Measurements from ENCODE around the gene IL1R2.

Gene IL1R2

DNA sequence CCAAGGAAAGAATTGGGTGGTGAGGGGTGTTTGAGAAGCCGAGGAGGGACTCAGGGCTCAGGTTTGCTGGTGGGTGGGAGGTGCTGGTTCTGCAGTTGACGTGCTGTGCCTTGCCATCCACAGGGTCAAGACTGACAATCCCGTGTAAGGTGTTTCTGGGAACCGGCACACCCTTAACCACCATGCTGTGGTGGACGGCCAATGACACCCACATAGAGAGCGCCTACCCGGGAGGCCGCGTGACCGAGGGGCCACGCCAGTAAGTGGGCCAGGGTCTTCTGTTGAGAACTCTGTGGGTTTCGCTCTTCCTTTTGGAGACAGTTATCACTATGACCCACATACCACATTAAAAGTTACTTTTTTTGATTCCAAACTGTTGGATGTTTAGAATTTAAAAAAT, 32.6 kb downstream of the IL1R2 start:
- H3K4me3 ChIP-seq (ENCODE audit: low read length): no peak overlapping the region
- H3K9me2 ChIP-seq (replicated peaks; ENCODE audit: control insufficient read depth, low read length): no peaks in the 10 kb centered on the region
- H3K27me3 ChIP-seq (ENCODE audit: control insufficient read depth, low read length): peaks cover 3% of the 10 kb centered on the region; the same call in 1 of the 2 replicates
- TF ChIP-seq, protein P1, sequence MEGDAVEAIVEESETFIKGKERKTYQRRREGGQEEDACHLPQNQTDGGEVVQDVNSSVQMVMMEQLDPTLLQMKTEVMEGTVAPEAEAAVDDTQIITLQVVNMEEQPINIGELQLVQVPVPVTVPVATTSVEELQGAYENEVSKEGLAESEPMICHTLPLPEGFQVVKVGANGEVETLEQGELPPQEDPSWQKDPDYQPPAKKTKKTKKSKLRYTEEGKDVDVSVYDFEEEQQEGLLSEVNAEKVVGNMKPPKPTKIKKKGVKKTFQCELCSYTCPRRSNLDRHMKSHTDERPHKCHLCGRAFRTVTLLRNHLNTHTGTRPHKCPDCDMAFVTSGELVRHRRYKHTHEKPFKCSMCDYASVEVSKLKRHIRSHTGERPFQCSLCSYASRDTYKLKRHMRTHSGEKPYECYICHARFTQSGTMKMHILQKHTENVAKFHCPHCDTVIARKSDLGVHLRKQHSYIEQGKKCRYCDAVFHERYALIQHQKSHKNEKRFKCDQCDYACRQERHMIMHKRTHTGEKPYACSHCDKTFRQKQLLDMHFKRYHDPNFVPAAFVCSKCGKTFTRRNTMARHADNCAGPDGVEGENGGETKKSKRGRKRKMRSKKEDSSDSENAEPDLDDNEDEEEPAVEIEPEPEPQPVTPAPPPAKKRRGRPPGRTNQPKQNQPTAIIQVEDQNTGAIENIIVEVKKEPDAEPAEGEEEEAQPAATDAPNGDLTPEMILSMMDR (IDR thresholded peaks at IDR 0.05; ENCODE audit: low read depth, low read length, poor library complexity, severe bottlenecking): no peak
- no peak for TF ChIP-seq EZH2phosphoT487 (IDR thresholded peaks at IDR 0.05; ENCODE audit: borderline replicate concordance, low read length)
- H3K4me2 ChIP-seq (ENCODE audit: low read length): no peak overlapping the region
- H3K36me3 ChIP-seq (ENCODE audit: control insufficient read depth, low read length): no peaks in the 10 kb centered on the region
- H3K79me2 ChIP-seq (ENCODE audit: control insufficient read depth, low read length): no peaks in the 10 kb centered on the region
- no peak overlapping the region for H3K27ac ChIP-seq (ENCODE audit: low read depth, low read length)
- no peaks in the 10 kb centered on the region for H3K9me3 ChIP-seq (ENCODE audit: control insufficient read depth, insufficient read depth, low read length)
- H3F3A ChIP-seq (ENCODE audit: control insufficient read depth, insufficient read depth): no peaks in the 10 kb centered on the region
- H3K4me1 ChIP-seq (ENCODE audit: control insufficient read depth, low read length): no peaks in the 10 kb centered on the region
- no peaks in the 10 kb centered on the region for H4K20me1 ChIP-seq (ENCODE audit: control insufficient read depth, insufficient read depth, low read depth, low read length)

DNA sequence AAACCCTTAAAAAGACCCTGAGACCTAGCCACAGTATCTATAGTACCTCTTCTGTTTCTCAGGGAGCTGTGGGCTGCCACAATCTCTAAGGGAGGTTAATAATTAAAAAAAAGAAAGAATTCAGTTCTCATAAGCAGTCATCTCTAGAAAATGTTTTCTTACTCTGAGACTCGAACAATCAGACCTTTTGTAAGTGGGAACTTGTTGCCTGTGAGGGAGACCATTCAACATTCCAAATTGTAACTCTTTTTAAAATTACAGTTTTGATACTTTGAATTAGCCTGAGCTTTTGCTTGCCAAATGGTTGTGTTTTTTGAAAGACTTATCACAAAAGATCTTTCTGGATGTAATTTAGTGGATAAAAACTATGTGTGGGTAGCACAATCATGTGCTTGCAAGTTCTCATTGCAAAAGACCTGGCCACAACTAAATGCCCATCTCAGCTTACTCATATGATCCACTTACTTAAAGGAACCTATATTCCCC, 33.3 kb downstream of the IL1R2 start:
- H3K9me3 ChIP-seq (ENCODE audit: control insufficient read depth, insufficient read depth, low read length): no peaks in the 10 kb centered on the region
- no peak overlapping the region for H3K4me2 ChIP-seq (ENCODE audit: low read length)
- H3K4me3 ChIP-seq (ENCODE audit: low read length): no peak overlapping the region
- H3K27me3 ChIP-seq (ENCODE audit: control insufficient read depth, low read length): peaks cover 3% of the 10 kb centered on the region; the same call in 1 of the 2 replicates
- no peaks in the 10 kb centered on the region for H3K9me2 ChIP-seq (replicated peaks; ENCODE audit: control insufficient read depth, low read length)
- H3K79me2 ChIP-seq (ENCODE audit: control insufficient read depth, low read length): no peaks in the 10 kb centered on the region
- no peaks in the 10 kb centered on the region for H3K4me1 ChIP-seq (ENCODE audit: control insufficient read depth, low read length)
- H3F3A ChIP-seq (ENCODE audit: control insufficient read depth, insufficient read depth): no peaks in the 10 kb centered on the region
- TF ChIP-seq, protein P1 (IDR thresholded peaks at IDR 0.05; ENCODE audit: low read depth, low read length, poor library complexity, severe bottlenecking): no peak
- TF ChIP-seq EZH2phosphoT487 (IDR thresholded peaks at IDR 0.05; ENCODE audit: borderline replicate concordance, low read length): no peak
- H3K27ac ChIP-seq (ENCODE audit: low read depth, low read length): no peak overlapping the region
- no peaks in the 10 kb centered on the region for H3K36me3 ChIP-seq (ENCODE audit: control insufficient read depth, low read length)
- H4K20me1 ChIP-seq (ENCODE audit: control insufficient read depth, insufficient read depth, low read depth, low read length): no peaks in the 10 kb centered on the region

DNA sequence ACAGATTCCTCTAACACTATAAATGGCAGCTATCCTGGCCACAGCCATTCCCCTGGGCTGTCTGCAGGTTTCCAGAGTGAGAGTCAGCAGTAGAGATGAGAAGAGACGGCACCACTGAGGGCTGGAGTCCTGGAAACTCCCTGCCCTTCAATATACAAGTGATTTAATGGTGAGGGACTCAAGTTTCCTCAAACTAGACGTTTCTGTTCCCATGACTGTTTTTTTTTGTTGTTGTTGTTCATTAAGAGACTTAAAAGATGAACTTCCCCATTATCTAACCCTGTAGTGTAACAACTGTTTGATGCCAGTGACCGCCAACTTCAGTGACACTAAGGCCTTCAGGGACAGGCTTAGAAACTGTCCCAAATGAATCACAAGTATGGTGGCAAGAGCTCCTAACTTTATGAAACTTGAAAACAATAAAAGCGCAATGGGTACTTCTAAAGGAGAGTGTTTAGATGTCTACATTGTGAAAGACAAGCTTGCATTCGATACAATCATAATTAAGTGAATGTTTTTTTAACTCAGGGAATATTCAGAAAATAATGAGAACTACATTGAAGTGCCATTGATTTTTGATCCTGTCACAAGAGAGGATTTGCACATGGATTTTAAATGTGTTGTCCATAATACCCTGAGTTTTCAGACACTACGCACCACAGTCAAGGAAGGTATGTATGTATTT, 34.0 kb downstream of the IL1R2 start:
- H3K27ac ChIP-seq (ENCODE audit: low read depth, low read length): no peak overlapping the region
- H3K79me2 ChIP-seq (ENCODE audit: control insufficient read depth, low read length): no peaks in the 10 kb centered on the region
- no peaks in the 10 kb centered on the region for H3K9me3 ChIP-seq (ENCODE audit: control insufficient read depth, insufficient read depth, low read length)
- H4K20me1 ChIP-seq (ENCODE audit: control insufficient read depth, insufficient read depth, low read depth, low read length): no peaks in the 10 kb centered on the region
- H3K27me3 ChIP-seq (ENCODE audit: control insufficient read depth, low read length): peaks cover 3% of the 10 kb centered on the region; the same call in 1 of the 2 replicates
- no peaks in the 10 kb centered on the region for H3K4me1 ChIP-seq (ENCODE audit: control insufficient read depth, low read length)
- TF ChIP-seq, protein P1 (IDR thresholded peaks at IDR 0.05; ENCODE audit: low read depth, low read length, poor library complexity, severe bottlenecking): no peak
- no peak for TF ChIP-seq EZH2phosphoT487 (IDR thresholded peaks at IDR 0.05; ENCODE audit: borderline replicate concordance, low read length)
- H3K4me2 ChIP-seq (ENCODE audit: low read length): no peak overlapping the region
- H3F3A ChIP-seq (ENCODE audit: control insufficient read depth, insufficient read depth): no peaks in the 10 kb centered on the region
- no peaks in the 10 kb centered on the region for H3K9me2 ChIP-seq (replicated peaks; ENCODE audit: control insufficient read depth, low read length)
- no peaks in the 10 kb centered on the region for H3K36me3 ChIP-seq (ENCODE audit: control insufficient read depth, low read length)
- no peak overlapping the region for H3K4me3 ChIP-seq (ENCODE audit: low read length)
